ENCODE measurements around the gene IGSF3. TPM values are rescaled to one million over a fixed set of nuclear protein-coding genes. Genes with fewer than 3 reads are reported as not detected.

IGSF3 gene
- total RNA-seq, 1 donor from 2014 or later: 43.3 TPM

DNA sequence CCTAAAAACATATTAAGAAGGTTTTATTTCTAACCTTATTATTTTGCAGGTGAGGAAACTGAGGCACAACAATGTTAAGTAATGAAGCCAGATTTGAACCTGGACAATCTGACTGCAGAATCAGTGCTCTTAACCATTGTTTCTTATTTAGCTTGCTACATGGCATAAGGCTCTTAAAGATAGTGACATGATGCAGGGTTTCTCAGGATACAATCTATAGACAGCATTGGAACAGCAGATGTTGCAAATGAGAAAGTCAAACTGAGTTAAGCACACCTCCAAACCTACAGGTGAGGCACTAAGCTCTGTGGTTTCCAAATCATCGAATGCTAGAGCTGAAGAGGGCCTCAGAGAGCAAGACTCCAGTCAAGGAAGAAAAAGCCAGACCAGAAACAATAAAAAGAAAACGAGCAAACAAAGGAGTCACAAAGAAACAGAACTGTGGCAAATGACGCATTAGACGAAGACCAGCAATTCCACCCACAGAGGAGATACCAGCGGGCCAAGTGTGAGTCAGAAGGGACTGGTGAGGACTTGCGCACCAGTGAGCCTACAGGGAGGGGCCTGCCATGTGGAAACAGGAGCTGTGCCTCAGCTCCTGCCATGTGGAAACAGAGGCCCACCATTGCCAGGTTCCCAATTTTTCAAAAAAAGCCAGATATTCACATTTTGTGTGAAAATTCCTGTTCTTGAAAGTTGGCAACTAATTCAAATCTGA is 111.1 kb downstream of the IGSF3 start:
- H3K36me3 Mint-ChIP-seq (ENCODE audit: insufficient read depth): no peaks in the 10 kb centered on the region
- H3K27me3 Mint-ChIP-seq: no peaks in the 10 kb centered on the region
- TF ChIP-seq, protein P1, sequence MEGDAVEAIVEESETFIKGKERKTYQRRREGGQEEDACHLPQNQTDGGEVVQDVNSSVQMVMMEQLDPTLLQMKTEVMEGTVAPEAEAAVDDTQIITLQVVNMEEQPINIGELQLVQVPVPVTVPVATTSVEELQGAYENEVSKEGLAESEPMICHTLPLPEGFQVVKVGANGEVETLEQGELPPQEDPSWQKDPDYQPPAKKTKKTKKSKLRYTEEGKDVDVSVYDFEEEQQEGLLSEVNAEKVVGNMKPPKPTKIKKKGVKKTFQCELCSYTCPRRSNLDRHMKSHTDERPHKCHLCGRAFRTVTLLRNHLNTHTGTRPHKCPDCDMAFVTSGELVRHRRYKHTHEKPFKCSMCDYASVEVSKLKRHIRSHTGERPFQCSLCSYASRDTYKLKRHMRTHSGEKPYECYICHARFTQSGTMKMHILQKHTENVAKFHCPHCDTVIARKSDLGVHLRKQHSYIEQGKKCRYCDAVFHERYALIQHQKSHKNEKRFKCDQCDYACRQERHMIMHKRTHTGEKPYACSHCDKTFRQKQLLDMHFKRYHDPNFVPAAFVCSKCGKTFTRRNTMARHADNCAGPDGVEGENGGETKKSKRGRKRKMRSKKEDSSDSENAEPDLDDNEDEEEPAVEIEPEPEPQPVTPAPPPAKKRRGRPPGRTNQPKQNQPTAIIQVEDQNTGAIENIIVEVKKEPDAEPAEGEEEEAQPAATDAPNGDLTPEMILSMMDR (IDR thresholded peaks at IDR 0.05; ENCODE audit: unreplicated experiment): no peak
- no peaks in the 10 kb centered on the region for H3K9me3 Mint-ChIP-seq (ENCODE audit: low read depth)
- no peaks in the 10 kb centered on the region for H3K4me1 Mint-ChIP-seq (ENCODE audit: low read depth)
- no peak overlapping the region for H3K27ac Mint-ChIP-seq
- H3K4me3 Mint-ChIP-seq (ENCODE audit: low read depth): no peak overlapping the region
- no peak for DNase-seq (ENCODE audit: low spot score, unreplicated experiment)

DNA sequence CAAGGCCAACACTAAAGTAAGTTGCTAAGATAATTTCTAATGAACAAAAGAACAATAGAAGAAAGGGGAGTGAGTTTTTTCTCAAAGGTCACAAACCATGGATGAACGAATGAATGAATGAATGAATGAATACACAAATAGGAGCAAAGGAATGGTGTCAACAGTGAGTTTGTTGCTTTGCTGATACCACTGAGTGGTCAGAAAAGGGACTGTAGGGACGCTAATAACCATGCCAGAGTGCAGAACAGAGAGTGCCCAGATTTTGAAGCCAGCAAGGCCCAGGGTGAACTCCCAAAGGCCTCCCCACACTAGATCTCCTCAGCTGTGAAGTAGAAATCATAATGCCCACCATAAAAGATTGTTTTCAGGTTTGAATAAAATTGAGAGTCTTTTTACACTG is 112.6 kb downstream of the IGSF3 start:
- Mint-ChIP-seq H3K27ac (no peak overlapping the region), H3K27me3 (no peaks in the 10 kb centered on the region), H3K36me3 (ENCODE audit: insufficient read depth) (no peaks in the 10 kb centered on the region), H3K4me3 (ENCODE audit: low read depth) (no peak overlapping the region), H3K9me3 (ENCODE audit: low read depth) (no peaks in the 10 kb centered on the region), H3K4me1 (ENCODE audit: low read depth) (no peaks in the 10 kb centered on the region)
- no peak for DNase-seq (ENCODE audit: low spot score, unreplicated experiment)
- TF ChIP-seq, protein P1 (IDR thresholded peaks at IDR 0.05; ENCODE audit: unreplicated experiment): no peak

DNA sequence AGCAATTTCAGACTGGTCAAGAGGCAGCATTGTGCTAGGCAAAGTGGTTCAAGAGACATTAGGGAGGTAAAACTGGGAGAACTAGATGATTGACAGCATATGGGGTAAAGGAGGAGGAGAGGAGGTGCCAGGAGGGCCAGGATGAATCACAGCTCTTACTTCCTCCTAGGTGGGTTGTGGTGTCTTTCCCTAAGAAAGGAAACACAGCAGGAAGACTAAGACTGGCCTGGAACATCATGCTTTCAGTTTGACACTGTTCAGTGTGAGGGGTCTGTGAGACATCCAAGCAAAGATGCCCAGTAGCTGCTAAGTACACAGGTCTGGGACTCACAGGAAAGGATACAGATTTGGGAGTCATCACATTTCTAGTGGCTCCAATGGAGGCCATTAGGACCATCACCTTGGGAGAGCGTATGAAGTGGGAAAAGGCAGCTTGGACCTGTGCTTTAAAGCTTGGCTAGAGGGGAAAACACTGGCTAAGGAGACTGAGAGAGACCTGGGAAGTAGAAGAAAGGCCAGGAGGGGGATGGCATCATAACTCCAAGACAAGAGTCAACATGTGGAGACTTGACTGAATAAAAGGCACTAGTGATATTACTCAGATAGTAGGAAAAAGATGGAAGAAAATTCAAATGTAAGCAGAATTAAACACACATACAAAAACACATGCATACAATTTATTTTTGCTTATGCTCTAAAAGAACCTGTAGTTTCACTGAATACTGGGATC is 114.0 kb downstream of the IGSF3 start:
- H3K36me3 Mint-ChIP-seq (ENCODE audit: insufficient read depth): no peaks in the 10 kb centered on the region
- no peak for DNase-seq (ENCODE audit: low spot score, unreplicated experiment)
- no peak overlapping the region for H3K4me3 Mint-ChIP-seq (ENCODE audit: low read depth)
- no peaks in the 10 kb centered on the region for H3K4me1 Mint-ChIP-seq (ENCODE audit: low read depth)
- TF ChIP-seq, protein P1 (IDR thresholded peaks at IDR 0.05; ENCODE audit: unreplicated experiment): no peak
- H3K27me3 Mint-ChIP-seq: no peaks in the 10 kb centered on the region
- H3K9me3 Mint-ChIP-seq (ENCODE audit: low read depth): no peaks in the 10 kb centered on the region
- no peak overlapping the region for H3K27ac Mint-ChIP-seq

DNA sequence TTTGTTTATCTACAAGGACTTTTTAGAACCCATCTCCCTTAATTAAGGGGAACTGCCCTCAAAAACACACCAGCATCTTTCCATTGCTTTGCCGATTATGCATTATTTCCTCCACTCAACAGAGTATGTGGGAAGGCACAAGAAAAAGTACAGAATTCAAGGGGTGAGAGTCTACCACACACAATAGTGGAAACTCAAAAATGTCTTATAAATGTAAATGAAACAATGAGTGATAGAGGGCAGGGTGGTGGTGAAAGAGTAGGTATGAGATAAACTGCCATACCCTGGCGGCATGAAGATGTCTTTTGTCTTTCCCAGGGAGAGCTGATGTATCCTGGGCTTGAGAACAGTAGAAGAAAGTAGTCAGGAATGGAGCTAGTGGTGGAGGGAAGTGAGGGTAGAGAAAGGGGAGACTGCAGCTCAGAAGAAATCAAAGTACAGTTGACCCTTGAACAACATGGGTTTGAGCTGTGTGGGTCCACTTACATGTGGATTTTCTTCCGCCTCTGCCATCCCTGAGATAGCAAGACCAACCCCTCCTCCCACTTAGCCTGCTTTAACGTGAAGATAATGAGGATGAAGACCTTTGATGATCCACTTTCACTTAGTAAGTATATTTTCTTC is 121.1 kb downstream of the IGSF3 start:
- Mint-ChIP-seq H3K27ac (no peak overlapping the region), H3K27me3 (no peaks in the 10 kb centered on the region), H3K4me1 (ENCODE audit: low read depth) (peaks cover 2% of the 10 kb centered on the region), H3K4me3 (ENCODE audit: low read depth) (no peak overlapping the region), H3K36me3 (ENCODE audit: insufficient read depth) (peaks cover 8% of the 10 kb centered on the region), H3K9me3 (ENCODE audit: low read depth) (no peaks in the 10 kb centered on the region)
- DNase-seq (ENCODE audit: low spot score, unreplicated experiment): no peak
- TF ChIP-seq, protein P1 (IDR thresholded peaks at IDR 0.05; ENCODE audit: unreplicated experiment): no peak

DNA sequence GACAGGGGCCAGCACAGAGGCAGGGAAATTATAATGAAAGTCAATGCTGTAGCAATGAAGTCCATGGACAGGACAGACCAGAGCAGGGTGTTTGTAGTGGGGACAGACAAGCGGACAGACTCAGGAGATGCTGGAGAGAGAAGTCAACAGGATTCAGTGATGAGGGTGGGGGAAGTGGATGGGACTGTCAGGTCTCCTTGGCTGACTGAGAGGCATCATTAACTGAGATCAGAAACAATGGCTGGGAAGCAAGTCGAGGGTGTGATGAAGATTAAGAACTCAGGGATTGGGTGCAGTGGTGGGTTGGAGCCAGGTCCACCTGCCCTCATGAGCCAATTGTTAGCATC is 122.2 kb downstream of the IGSF3 start:
- H3K27me3 Mint-ChIP-seq: no peaks in the 10 kb centered on the region
- H3K9me3 Mint-ChIP-seq (ENCODE audit: low read depth): no peaks in the 10 kb centered on the region
- peaks cover 8% of the 10 kb centered on the region for H3K36me3 Mint-ChIP-seq (ENCODE audit: insufficient read depth)
- H3K4me1 Mint-ChIP-seq (ENCODE audit: low read depth): peaks cover 2% of the 10 kb centered on the region
- no peak overlapping the region for H3K4me3 Mint-ChIP-seq (ENCODE audit: low read depth)
- H3K27ac Mint-ChIP-seq: no peak overlapping the region
- no peak for DNase-seq (ENCODE audit: low spot score, unreplicated experiment)
- TF ChIP-seq, protein P1 (IDR thresholded peaks at IDR 0.05; ENCODE audit: unreplicated experiment): no peak
